ENCODE results near the gene AGBL4. TPM values are rescaled to one million over a fixed set of nuclear protein-coding genes. Genes with fewer than 3 reads are reported as not detected.

Gene AGBL4
- total RNA-seq, 4 donors from 2014 or later: 0.08 to 0.71 (median 0.60) TPM

DNA sequence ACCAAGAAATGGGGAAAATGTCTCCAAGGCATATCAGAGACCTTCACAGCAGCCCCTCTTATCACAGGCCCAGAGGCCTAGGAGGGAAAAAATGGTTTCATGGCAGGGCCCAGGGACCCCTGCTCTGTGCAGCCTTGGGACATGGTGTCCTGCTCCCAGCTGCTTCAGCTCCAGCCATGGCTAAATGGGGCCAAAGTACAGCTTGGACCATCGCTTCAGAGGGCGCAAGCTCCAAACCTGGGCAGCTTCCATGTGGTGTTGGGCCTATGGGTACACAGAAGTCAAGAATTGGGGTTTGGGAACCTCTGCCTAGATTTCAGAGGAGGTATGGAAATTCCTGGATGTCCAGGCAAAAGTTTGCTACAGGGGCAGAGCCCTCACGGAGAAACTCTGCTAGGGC lies 964.7 kb downstream of the AGBL4 start:
- intact Hi-C loops (cut with DNase I; ENCODE audit: low total_unique reads): no loop called here
- H3K4me3 ChIP-seq (ENCODE audit: low read depth, poor library complexity, severe bottlenecking): no peak overlapping the region
- TF ChIP-seq, protein P1, sequence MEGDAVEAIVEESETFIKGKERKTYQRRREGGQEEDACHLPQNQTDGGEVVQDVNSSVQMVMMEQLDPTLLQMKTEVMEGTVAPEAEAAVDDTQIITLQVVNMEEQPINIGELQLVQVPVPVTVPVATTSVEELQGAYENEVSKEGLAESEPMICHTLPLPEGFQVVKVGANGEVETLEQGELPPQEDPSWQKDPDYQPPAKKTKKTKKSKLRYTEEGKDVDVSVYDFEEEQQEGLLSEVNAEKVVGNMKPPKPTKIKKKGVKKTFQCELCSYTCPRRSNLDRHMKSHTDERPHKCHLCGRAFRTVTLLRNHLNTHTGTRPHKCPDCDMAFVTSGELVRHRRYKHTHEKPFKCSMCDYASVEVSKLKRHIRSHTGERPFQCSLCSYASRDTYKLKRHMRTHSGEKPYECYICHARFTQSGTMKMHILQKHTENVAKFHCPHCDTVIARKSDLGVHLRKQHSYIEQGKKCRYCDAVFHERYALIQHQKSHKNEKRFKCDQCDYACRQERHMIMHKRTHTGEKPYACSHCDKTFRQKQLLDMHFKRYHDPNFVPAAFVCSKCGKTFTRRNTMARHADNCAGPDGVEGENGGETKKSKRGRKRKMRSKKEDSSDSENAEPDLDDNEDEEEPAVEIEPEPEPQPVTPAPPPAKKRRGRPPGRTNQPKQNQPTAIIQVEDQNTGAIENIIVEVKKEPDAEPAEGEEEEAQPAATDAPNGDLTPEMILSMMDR (IDR thresholded peaks at IDR 0.05): no peak
- no peak for TF ChIP-seq POLR2A (IDR thresholded peaks at IDR 0.05)
- DNase-seq (ENCODE audit: low spot score in 2 of 2): no peak
- 97 to 100% methylated on average over 3 of the region's 3 CpGs for WGBS, 2 donors

DNA sequence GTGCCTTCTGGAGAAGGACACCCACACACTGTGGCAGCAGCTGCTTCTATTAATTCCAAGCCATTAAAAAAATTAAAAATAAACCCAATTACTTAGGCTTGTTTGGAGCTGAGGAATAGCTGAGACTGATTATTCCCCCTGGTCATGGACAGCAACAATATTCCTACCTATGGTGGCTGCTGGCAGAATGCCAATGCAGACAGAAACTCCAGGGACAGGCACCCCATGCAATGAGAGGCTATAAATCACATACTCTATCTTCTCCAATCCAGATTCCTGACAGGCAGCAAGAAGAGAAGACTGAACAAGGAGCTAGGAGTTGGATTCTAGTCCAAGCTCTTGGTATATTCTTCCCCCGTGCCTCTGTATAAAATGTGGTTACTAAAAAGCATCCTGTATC lies 971.7 kb downstream of the AGBL4 start:
- H3K4me3 ChIP-seq (ENCODE audit: low read depth, poor library complexity, severe bottlenecking): no peak overlapping the region
- intact Hi-C loops (cut with DNase I; ENCODE audit: low total_unique reads): no loop called here
- no peak for DNase-seq (ENCODE audit: low spot score in 2 of 2)
- 80 to 81% methylated on average over 1 of the region's 1 CpG for WGBS, 2 donors
- TF ChIP-seq, protein P1 (IDR thresholded peaks at IDR 0.05): no peak
- TF ChIP-seq POLR2A (IDR thresholded peaks at IDR 0.05): no peak

DNA sequence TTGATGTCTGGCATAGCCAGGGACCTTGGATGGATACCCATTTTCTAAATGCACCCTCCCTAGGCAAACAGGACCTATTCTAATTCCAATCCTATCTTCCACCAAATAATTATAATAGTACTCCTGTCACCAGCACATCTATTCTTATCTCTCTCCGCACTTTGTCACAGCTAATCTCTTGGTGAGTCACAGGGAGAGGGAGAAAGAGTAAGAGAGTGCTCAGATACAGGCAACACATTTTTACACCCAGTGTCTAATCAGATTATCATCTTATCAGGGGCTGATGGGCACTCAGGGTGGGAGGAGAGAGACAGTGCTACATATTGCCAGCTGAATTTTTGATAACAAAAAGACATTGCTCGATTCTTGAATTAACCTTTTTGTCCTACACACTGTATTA lies 972.1 kb downstream of the AGBL4 start:
- no peak for TF ChIP-seq POLR2A (IDR thresholded peaks at IDR 0.05)
- TF ChIP-seq, protein P1 (IDR thresholded peaks at IDR 0.05): no peak
- H3K4me3 ChIP-seq (ENCODE audit: low read depth, poor library complexity, severe bottlenecking): no peak overlapping the region
- WGBS, 2 donors: 74 to 77% methylated on average over 2 of the region's 2 CpGs
- intact Hi-C loops (cut with DNase I; ENCODE audit: low total_unique reads): no loop called here
- DNase-seq (ENCODE audit: low spot score in 2 of 2): no peak

DNA sequence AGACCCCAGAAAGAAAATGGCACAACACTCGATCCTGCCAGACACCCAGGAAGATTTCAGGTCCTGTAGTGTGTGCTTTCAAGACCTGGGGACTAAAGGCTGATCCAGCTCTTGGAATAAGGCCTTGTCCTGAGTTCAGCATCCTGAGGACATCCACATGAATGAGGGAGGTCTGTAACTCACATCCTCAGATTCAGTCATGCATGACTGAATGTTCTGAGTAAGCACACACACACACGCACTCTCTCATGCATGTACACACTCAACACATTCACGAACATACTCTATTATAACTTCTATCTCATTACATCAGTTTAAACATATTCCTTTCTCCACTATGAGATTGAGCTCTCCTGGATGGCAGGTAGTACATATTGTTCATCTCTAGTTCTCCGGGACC lies 973.7 kb downstream of the AGBL4 start:
- 85 to 89% methylated on average over 4 of the region's 4 CpGs for WGBS, 2 donors
- no peak overlapping the region for H3K4me3 ChIP-seq (ENCODE audit: low read depth, poor library complexity, severe bottlenecking)
- intact Hi-C loops (cut with DNase I; ENCODE audit: low total_unique reads): no loop called here
- TF ChIP-seq POLR2A (IDR thresholded peaks at IDR 0.05): no peak
- TF ChIP-seq, protein P1 (IDR thresholded peaks at IDR 0.05): no peak
- no peak for DNase-seq (ENCODE audit: low spot score in 2 of 2)

DNA sequence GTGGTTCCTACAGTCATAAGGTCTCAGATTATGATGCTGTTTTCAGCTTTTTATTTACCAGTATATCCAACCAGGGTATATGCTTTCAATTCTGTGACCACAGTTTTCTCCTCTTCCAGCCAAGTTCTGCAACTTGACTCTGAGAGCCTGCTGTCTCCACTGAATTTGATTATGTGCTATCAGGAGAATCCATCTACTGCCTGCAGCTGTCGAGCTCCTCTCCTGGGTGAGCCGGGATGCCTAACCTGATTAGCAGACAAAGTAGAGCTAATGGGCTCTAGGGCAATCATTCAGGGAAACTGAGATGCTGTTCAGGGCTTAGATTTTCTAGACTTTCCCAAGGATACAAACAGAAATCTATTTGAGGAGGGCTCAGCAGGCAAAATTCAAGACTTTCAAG lies 975.6 kb downstream of the AGBL4 start:
- 17 to 43% methylated on average over 2 of the region's 2 CpGs for WGBS, 2 donors
- DNase-seq (ENCODE audit: low spot score in 2 of 2): no peak

DNA sequence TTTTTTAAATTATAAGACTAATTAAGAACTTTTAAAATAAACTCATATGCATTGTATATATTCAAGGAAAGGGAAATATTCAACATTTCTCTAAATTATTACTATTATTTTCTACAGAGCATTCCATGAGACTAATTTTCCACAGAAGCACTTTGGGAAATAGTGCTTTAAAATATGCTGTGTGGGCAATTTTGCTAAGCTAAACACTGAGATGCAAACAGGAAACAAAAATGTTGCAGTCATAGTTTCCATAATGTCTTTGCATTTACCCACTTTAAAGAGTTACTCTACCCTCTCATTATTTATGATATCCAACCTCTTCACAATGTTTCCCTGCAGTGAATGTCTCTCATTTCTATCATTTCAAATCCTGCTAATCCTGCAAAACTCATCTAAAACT lies 977.4 kb downstream of the AGBL4 start:
- intact Hi-C loops (cut with DNase I; ENCODE audit: low total_unique reads): no loop called here
- TF ChIP-seq POLR2A (IDR thresholded peaks at IDR 0.05): no peak
- TF ChIP-seq, protein P1 (IDR thresholded peaks at IDR 0.05): no peak
- H3K4me3 ChIP-seq (ENCODE audit: low read depth, poor library complexity, severe bottlenecking): no peak overlapping the region
- DNase-seq (ENCODE audit: low spot score in 2 of 2): no peak

More for the DNA sequence above, 975.6 kb downstream of the AGBL4 start:
- TF ChIP-seq, protein P1 (IDR thresholded peaks at IDR 0.05): no peak
- no peak for TF ChIP-seq POLR2A (IDR thresholded peaks at IDR 0.05)
- H3K4me3 ChIP-seq (ENCODE audit: low read depth, poor library complexity, severe bottlenecking): no peak overlapping the region
- intact Hi-C loops (cut with DNase I; ENCODE audit: low total_unique reads): no loop called here

All from lower leg skin (tissue), 4 donors.